Left kidney (tissue), 2 donors: ENCODE measurements around the gene GNPTAB. TPM values are rescaled to one million over a fixed set of nuclear protein-coding genes. Genes with fewer than 3 reads are reported as not detected.
A peak's percentile ranks its signal among the peaks of the same experiment; 100 is the strongest.
"Not testable (repeated sequence)": the region's sequence is repeated elsewhere in the genome, so short reads cannot be mapped to it uniquely, and the experiment has no call there.

Experiments used
- DNase-seq: peaks from one replicate; pipeline ENCODE4 v3.0.0-alpha.2; 2013
- polyA plus RNA-seq: library from polyadenylated mRNA; unstranded; fragments of 120-200 nt; gene quantifications from one replicate; pipeline ENCODE4 v1.2.1, GENCODE V29; 2013; ENCODE audit not compliant: insufficient read length

The GNPTAB gene
- polyA plus RNA-seq, 1 donor, result 47.6 TPM

GRCh38 chr12:101737476-101737875, 93.3 kb downstream of the GNPTAB start:
- no peak for DNase-seq

GRCh38 chr12:101734482-101734881, 96.3 kb downstream of the GNPTAB start:
- DNase-seq, result not testable (repeated sequence)

- DNase-seq, result peak; percentile 8
Measured at GRCh38 chr12:101733166-101733565, 97.6 kb downstream of the GNPTAB start.

GRCh38 chr12:101732318-101732717, 98.4 kb downstream of the GNPTAB start:
- DNase-seq, result no peak

- DNase-seq, result no peak
Measured at GRCh38 chr12:101729842-101730241, 100.9 kb downstream of the GNPTAB start.

GRCh38 chr12:101727098-101727497, 103.7 kb downstream of the GNPTAB start:
- DNase-seq, result no peak

- no peak for DNase-seq
Measured at GRCh38 chr12:101722392-101722791, 108.4 kb downstream of the GNPTAB start.

- DNase-seq, result no peak
Measured at GRCh38 chr12:101720118-101720517, 110.6 kb downstream of the GNPTAB start.

- no peak for DNase-seq
Measured at GRCh38 chr12:101719566-101719965, 111.2 kb downstream of the GNPTAB start.

GRCh38 chr12:101714877-101715444, 115.8 kb downstream of the GNPTAB start:
- no peak for DNase-seq

- no peak for DNase-seq
Measured at GRCh38 chr12:101713930-101714329, 116.8 kb downstream of the GNPTAB start.

GRCh38 chr12:101713059-101713682, 117.6 kb downstream of the GNPTAB start:
- DNase-seq, result peak; percentile 38

- DNase-seq, result no peak
Measured at GRCh38 chr12:101710288-101710687, 120.5 kb downstream of the GNPTAB start.

GRCh38 chr12:101707131-101707782, 123.5 kb downstream of the GNPTAB start:
- no peak for DNase-seq

- DNase-seq, result no peak
Measured at GRCh38 chr12:101706403-101706802, 124.4 kb downstream of the GNPTAB start.

GRCh38 chr12:101703487-101703886, 127.3 kb downstream of the GNPTAB start:
- DNase-seq, result no peak

GRCh38 chr12:101700299-101700820, 130.4 kb downstream of the GNPTAB start:
- DNase-seq, result no peak

GRCh38 chr12:101698800-101699347, 131.9 kb downstream of the GNPTAB start:
- no peak for DNase-seq

GRCh38 chr12:101697930-101698799, 132.6 kb downstream of the GNPTAB start:
- DNase-seq, result peak; percentile 26

GRCh38 chr12:101697197-101697929, 133.4 kb downstream of the GNPTAB start, which contains the start of gene CHPT1:
Gene CHPT1, plus strand, starts transcription at chr12:101697640. Its CDS starts 222 bp downstream, at chr12:101697862.
- DNase-seq, result peak; percentile 40
